ENCODE measurements around the gene PROSER3.

The PROSER3 gene

GRCh38 chr19:35775298-35776101 is 17.5 kb downstream of the PROSER3 start, which contains the start of gene ARHGAP33:
Gene ARHGAP33 (plus strand): TSS chr19:35775564. CDS start chr19:35775659, 95 bp downstream.
- peak; percentile 89 for DNase-seq (ENCODE audit: low read depth)
- peak within 1 kb of the TSS; percentile 62 for H3K4me3 ChIP-seq (ENCODE audit: low read depth, low read length)
- no peak for TF ChIP-seq CTCF (IDR thresholded peaks at IDR 0.05; ENCODE audit: low read depth, low read length, missing control alignments)

- peak overlapping the region; percentile 62 for H3K4me3 ChIP-seq (ENCODE audit: low read depth, low read length)
- no peak for TF ChIP-seq CTCF (IDR thresholded peaks at IDR 0.05; ENCODE audit: low read depth, low read length, missing control alignments)
- DNase-seq (ENCODE audit: low read depth): no peak
Observed at GRCh38 chr19:35776102-35776788, 18.3 kb downstream of the PROSER3 start.

DNA sequence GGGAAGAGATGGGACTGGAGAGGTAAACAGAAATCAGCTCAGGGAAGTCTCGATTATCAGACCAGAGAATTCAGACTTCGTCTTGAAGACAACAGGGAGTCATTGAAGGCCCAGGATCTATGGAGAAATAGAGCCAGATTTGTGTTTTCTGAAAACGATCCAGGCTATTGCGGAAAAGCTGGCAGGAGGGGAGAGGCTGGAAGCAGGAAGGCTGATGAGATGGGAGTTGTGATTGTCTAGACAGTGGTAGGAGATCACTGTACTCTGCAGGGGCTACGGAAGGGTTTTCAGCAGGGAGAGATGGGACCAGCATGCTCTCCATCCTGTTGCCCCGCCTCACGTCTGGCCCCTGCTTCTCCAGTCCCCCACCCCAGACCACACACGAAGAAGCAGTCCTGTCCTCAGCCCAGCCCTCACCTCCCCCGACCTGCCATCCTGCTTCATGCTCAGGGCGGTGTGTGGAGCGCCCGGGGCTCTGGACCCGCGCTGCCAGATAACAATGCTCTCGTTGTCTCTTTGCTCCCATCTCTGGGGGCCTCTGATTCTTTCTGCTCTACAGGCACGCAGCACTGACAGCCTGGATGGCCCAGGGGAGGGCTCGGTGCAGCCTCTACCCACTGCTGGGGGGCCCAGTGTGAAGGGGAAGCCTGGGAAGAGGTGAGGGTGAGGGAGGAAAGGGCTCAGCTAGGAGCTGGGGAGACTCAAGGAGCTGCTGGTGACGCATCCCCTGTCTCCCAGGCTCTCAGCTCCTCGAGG is 19.3 kb downstream of the PROSER3 start:
- DNase-seq (ENCODE audit: low read depth): no peak
- H3K4me3 ChIP-seq (ENCODE audit: low read depth, low read length): no peak overlapping the region
- TF ChIP-seq CTCF (IDR thresholded peaks at IDR 0.05; ENCODE audit: low read depth, low read length, missing control alignments): no peak

- H3K4me3 ChIP-seq (ENCODE audit: low read depth, low read length): no peak overlapping the region
- no peak for DNase-seq (ENCODE audit: low read depth)
- no peak for TF ChIP-seq CTCF (IDR thresholded peaks at IDR 0.05; ENCODE audit: low read depth, low read length, missing control alignments)
Observed at GRCh38 chr19:35777961-35778360, 20.0 kb downstream of the PROSER3 start.

DNA sequence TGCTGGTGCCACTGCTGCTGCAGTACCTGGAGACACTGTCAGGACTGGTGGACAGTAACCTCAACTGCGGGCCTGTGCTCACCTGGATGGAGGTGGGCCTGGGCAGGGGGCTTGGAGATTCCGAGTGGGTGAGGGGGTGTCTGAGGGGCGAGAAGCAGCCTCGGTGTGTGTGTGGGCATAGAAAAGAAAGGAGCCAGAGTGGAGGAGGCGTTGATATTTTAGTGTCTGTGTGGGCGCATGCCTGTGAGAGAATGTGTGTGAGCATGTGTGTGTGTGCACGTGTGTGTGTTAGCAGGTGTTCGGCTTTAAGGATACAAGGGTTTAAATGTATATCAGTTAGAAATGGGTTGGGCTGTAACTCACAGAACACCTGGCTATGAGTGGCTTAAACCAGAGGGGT is 21.1 kb downstream of the PROSER3 start:
- DNase-seq (ENCODE audit: low read depth): no peak
- no peak for TF ChIP-seq CTCF (IDR thresholded peaks at IDR 0.05; ENCODE audit: low read depth, low read length, missing control alignments)
- no peak overlapping the region for H3K4me3 ChIP-seq (ENCODE audit: low read depth, low read length)

DNA sequence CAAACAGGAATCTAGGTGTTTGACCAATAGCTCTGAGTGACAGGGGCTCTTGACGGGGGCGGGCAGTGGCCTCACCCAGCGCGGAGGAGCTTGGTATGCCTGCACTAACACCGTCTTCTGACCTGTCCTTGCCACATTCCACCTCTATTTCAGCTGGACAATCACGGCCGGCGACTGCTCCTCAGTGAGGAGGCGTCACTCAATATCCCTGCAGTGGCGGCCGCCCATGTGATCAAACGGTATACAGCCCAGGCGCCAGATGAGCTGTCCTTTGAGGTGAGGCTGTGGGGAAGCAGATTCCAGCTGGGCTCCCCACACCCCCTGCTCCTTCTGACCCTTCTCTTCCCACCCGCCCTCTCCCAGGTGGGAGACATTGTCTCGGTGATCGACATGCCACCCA is 22.1 kb downstream of the PROSER3 start:
- no peak overlapping the region for H3K4me3 ChIP-seq (ENCODE audit: low read depth, low read length)
- DNase-seq (ENCODE audit: low read depth): no peak
- no peak for TF ChIP-seq CTCF (IDR thresholded peaks at IDR 0.05; ENCODE audit: low read depth, low read length, missing control alignments)
